Glutamatergic neuron (in vitro differentiated cells): ENCODE results near the gene OR2H1. TPM values are rescaled to one million over a fixed set of nuclear protein-coding genes. Genes with fewer than 3 reads are reported as not detected.
"Not testable (repeated sequence)": the region's sequence is repeated elsewhere in the genome, so short reads cannot be mapped to it uniquely, and the experiment has no call there.

Source experiments
- DNase-seq: peaks from one replicate; pipeline ENCODE4 v3.0.0; 2022
- H3K27ac Mint-ChIP-seq: one replicate; pipeline ENCODE4 v1.8.0; 2020; ENCODE audit warnings: mild to moderate bottlenecking, mixed read lengths, inconsistent platforms; ENCODE audit not compliant: unreplicated experiment
- H3K27me3 Mint-ChIP-seq: one replicate; pipeline ENCODE4 v1.8.0; 2020; ENCODE audit warnings: mild to moderate bottlenecking, moderate library complexity, mixed read lengths, inconsistent platforms; ENCODE audit not compliant: unreplicated experiment
- H3K36me3 Mint-ChIP-seq: one replicate; pipeline ENCODE4 v1.8.0; 2020; ENCODE audit warnings: mild to moderate bottlenecking, mixed read lengths, inconsistent platforms; ENCODE audit not compliant: unreplicated experiment
- H3K4me1 Mint-ChIP-seq: one replicate; pipeline ENCODE4 v1.8.0; 2020; ENCODE audit warnings: mild to moderate bottlenecking, low read depth, mixed read lengths, inconsistent platforms; ENCODE audit not compliant: unreplicated experiment
- H3K4me3 Mint-ChIP-seq: one replicate; pipeline ENCODE4 v1.8.0; 2020; ENCODE audit warnings: mild to moderate bottlenecking, mixed read lengths, inconsistent platforms; ENCODE audit not compliant: unreplicated experiment
- H3K9me3 Mint-ChIP-seq: one replicate; pipeline ENCODE4 v1.8.0; 2020; ENCODE audit warnings: mild to moderate bottlenecking, moderate library complexity, mixed read lengths, inconsistent platforms; ENCODE audit not compliant: unreplicated experiment
- total RNA-seq: library from RNA; stranded (reverse); fragmentation: NEBNext Ultra II Directional; extraction: Animal tissue kit (Norgen Biotek cat#: 25700); gene quantifications from one replicate; pipeline ENCODE4 v1.2.1, GENCODE V29; 2021; ENCODE audit not compliant: unreplicated experiment
- TF ChIP-seq, protein P1 (sequence below): fragments of 200-600 bp; sonication (generic); IDR thresholded peaks from one replicate; pipeline ENCODE4 v1.5.0; 2021; ENCODE audit not compliant: partially characterized antibody, unreplicated experiment

Gene OR2H1
- total RNA-seq, 1 donor from 2014 or later, result not detected

DNA sequence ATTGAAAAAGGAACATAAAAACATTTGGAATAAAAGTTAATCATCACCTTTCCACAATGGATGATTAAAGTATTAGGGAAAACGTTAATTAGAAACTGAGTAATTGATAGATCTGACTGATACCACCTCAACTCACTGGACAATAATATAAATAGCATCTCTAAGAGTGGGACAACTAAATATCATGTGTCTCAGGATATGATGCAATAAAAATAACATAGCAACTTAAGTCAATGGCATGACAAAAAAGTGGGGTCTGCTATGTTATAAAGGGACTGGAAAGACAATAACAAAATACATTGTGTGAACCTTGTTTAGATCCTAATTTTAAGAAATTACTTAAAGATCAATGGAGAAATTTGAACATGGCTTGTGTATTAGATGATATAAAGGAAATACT is 31.9 kb upstream of the OR2H1 start:
- H3K27ac Mint-ChIP-seq, result no peak overlapping the region
- TF ChIP-seq, protein P1, sequence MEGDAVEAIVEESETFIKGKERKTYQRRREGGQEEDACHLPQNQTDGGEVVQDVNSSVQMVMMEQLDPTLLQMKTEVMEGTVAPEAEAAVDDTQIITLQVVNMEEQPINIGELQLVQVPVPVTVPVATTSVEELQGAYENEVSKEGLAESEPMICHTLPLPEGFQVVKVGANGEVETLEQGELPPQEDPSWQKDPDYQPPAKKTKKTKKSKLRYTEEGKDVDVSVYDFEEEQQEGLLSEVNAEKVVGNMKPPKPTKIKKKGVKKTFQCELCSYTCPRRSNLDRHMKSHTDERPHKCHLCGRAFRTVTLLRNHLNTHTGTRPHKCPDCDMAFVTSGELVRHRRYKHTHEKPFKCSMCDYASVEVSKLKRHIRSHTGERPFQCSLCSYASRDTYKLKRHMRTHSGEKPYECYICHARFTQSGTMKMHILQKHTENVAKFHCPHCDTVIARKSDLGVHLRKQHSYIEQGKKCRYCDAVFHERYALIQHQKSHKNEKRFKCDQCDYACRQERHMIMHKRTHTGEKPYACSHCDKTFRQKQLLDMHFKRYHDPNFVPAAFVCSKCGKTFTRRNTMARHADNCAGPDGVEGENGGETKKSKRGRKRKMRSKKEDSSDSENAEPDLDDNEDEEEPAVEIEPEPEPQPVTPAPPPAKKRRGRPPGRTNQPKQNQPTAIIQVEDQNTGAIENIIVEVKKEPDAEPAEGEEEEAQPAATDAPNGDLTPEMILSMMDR, result no peak
- H3K27me3 Mint-ChIP-seq, result peaks cover 1% of the 10 kb centered on the region
- H3K9me3 Mint-ChIP-seq, result peaks cover 2% of the 10 kb centered on the region
- H3K36me3 Mint-ChIP-seq, result no peaks in the 10 kb centered on the region
- DNase-seq, result no peak
- no peaks in the 10 kb centered on the region for H3K4me1 Mint-ChIP-seq
- no peak overlapping the region for H3K4me3 Mint-ChIP-seq

DNA sequence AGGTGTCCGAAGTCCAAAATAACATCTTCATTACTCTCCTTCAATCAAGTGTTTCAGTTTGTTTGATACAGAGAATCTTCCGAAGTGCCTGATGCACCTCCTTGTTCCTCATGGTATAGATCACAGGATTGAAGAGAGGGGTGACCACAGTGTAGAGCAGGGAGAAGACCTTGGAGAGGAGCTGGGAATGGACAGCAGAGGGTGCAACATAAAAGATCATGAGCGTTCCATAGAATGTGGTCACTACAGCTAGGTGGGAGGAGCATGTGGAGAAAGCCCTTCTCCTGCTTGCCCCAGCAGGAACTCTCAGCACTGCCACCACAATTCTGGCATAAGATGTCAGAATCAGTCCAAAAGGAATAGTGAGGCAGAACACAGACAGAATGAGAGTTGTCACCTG is 30.3 kb upstream of the OR2H1 start:
- DNase-seq, result no peak
- Mint-ChIP-seq H3K9me3 (peaks cover 2% of the 10 kb centered on the region), H3K27me3 (peaks cover 1% of the 10 kb centered on the region), H3K27ac (no peak overlapping the region), H3K4me3 (no peak overlapping the region), H3K4me1 (no peaks in the 10 kb centered on the region), H3K36me3 (no peaks in the 10 kb centered on the region)
- TF ChIP-seq, protein P1, result no peak

DNA sequence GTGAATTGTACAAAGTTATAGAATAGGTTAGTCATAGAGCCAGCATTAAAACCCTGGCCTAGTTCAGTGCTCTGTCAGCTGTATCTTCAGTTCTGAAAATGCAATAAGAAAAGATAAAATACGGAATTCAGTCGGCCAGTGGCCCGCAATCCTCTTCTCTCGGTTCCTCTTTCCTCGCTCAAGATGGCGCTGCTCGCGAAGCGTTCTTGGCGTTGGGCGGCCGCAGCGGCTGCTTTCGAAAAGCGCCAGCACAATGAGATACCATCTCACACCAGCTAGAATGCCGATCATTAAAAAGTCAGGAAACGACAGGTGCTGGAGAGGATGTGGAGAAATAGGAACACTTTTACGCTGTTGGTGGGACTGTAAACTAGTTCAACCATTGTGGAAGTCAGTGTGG is 20.2 kb upstream of the OR2H1 start:
- not testable (repeated sequence) for H3K27ac Mint-ChIP-seq, DNase-seq, H3K9me3 Mint-ChIP-seq, H3K27me3 Mint-ChIP-seq, H3K4me3 Mint-ChIP-seq, H3K4me1 Mint-ChIP-seq, H3K36me3 Mint-ChIP-seq

DNA sequence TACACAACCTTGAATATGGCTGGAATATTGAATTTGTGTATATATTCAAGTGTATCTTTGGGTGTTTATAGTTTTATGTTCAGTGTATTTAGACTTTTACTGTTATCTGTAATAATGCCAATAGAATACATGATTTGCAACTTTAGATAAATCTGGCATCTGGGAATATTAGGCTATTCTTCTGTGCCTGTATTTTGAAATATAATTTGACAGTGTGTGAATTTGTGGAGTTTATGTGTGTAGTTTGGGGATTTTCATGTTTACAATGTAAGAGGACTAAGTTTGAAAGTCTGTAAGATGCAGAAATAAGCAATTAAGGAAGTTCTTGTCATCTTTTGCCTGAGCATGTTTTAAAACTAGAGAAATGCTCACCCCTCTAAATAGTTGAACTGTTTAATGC is 17.9 kb upstream of the OR2H1 start, which contains the start of gene OR10C1:
Gene OR10C1 (plus strand): TSS at position 301 of the 400 bp plus-strand sequence. CDS start 710 bp downstream, outside the sequence.
- H3K4me3 Mint-ChIP-seq, result no peak within 1 kb of the TSS
- no peaks in the 10 kb centered on the region for H3K9me3 Mint-ChIP-seq
- peaks cover 2% of the 10 kb centered on the region for H3K27me3 Mint-ChIP-seq
- no peaks in the 10 kb centered on the region for H3K4me1 Mint-ChIP-seq
- no peaks in the 10 kb centered on the region for H3K36me3 Mint-ChIP-seq
- TF ChIP-seq, protein P1, result no peak
- DNase-seq, result no peak
- H3K27ac Mint-ChIP-seq, result no peak within 1 kb of the TSS

DNA sequence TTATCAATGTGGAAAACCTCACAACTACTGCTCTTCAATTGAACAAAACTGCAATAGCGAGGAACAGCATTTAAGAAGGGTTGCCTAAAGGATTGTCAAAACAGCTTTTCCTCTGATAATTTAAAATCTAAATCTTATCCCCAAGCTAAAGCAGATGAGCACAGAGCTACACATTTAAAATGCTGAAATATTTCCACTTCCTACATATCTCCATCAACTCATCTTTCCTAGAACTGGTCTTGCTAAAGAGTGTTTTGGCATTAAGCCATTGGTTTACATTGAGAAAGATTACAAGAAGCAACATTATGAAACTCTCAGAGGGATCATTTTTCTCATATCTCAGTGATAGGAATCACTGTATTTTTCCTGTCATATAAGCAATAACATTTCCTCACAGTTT is 14.2 kb upstream of the OR2H1 start:
- no peak for DNase-seq
- H3K9me3 Mint-ChIP-seq, result peaks cover 1% of the 10 kb centered on the region
- no peaks in the 10 kb centered on the region for H3K36me3 Mint-ChIP-seq
- TF ChIP-seq, protein P1, result no peak
- no peak overlapping the region for H3K27ac Mint-ChIP-seq
- H3K4me3 Mint-ChIP-seq, result no peak overlapping the region
- H3K4me1 Mint-ChIP-seq, result no peaks in the 10 kb centered on the region
- peaks cover 6% of the 10 kb centered on the region for H3K27me3 Mint-ChIP-seq

DNA sequence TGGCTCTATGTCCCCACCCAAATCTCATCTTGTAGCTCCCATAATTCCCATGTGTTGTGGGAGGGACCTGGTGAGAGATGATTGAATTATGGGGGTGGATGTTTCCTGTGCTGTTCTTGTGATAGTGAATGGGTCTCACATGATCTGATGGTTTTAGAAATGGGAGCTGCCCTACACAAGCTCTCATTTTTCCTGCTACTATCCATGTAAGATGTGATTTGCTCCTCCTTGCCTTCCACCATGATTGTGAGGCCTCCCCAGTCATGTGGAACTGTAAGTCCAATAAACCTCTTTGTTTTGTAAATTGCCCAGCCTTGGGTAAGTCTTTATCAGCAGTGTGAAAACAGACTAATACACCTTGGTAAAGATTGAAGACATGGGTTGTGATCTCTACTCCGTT is 12.9 kb upstream of the OR2H1 start:
- not testable (repeated sequence) for H3K36me3 Mint-ChIP-seq, DNase-seq, H3K27me3 Mint-ChIP-seq, H3K27ac Mint-ChIP-seq, H3K4me1 Mint-ChIP-seq, H3K9me3 Mint-ChIP-seq, H3K4me3 Mint-ChIP-seq
